ENCODE results near the gene DYNC1LI1. TPM values are rescaled to one million over a fixed set of nuclear protein-coding genes. Genes with fewer than 3 reads are reported as not detected.

The DYNC1LI1 gene
- total and polyA plus RNA-seq, 4 donors: 9.2 to 21.1 (median 13.6) TPM

- H3K27me3 ChIP-seq (ENCODE audit: control insufficient read depth in 4 of 4, insufficient read depth in 4 of 4, low read length in 3 of 4): no peaks in the 10 kb centered on the region
- H3K4me1 ChIP-seq (ENCODE audit: control insufficient read depth in 4 of 4, insufficient read depth in 4 of 4, low read length in 3 of 4): no peaks in the 10 kb centered on the region
- no peaks in the 10 kb centered on the region for H3K36me3 ChIP-seq (ENCODE audit: control insufficient read depth in 4 of 4, insufficient read depth in 3 of 4, low read depth in 1 of 4, low read length in 3 of 4)
- DNase-seq (ENCODE audit: low spot score): no peak
- H3K27ac ChIP-seq (ENCODE audit: low read depth in 1 of 2, low read length in 2 of 2): no peak overlapping the region
- no peaks in the 10 kb centered on the region for H3K9me3 ChIP-seq (ENCODE audit: control insufficient read depth in 4 of 4, low read length in 3 of 4)
- no peak for TF ChIP-seq GABPA (IDR thresholded peaks at IDR 0.05 in 1 of 2, conservative IDR thresholded peaks at IDR 0.05 in 1 of 2)
- TF ChIP-seq CTCF (IDR thresholded peaks at IDR 0.05; ENCODE audit: low read depth, low read length, missing input control): no peak
- TF ChIP-seq SP1 (IDR thresholded peaks at IDR 0.05): no peak
- no peak for TF ChIP-seq NR2F2 (IDR thresholded peaks at IDR 0.05)
- TF ChIP-seq HNF4G (IDR thresholded peaks at IDR 0.05): no peak
- no peak for TF ChIP-seq FOXA1 (IDR thresholded peaks at IDR 0.05)
- TF ChIP-seq TAF1 (conservative IDR thresholded peaks at IDR 0.05): no peak
- no peak for TF ChIP-seq REST (IDR thresholded peaks at IDR 0.05)
- TF ChIP-seq YY1 (IDR thresholded peaks at IDR 0.05): no peak
- TF ChIP-seq HNF4A (conservative IDR thresholded peaks at IDR 0.05): no peak
- no peak for TF ChIP-seq ATF3 (IDR thresholded peaks at IDR 0.05)
- no peak for TF ChIP-seq JUND (IDR thresholded peaks at IDR 0.05)
- TF ChIP-seq ZBTB33 (IDR thresholded peaks at IDR 0.05): no peak
- no peak for TF ChIP-seq MAX (IDR thresholded peaks at IDR 0.05)
- H3K4me3 ChIP-seq (ENCODE audit: low read depth in 1 of 3, low read length in 3 of 3): no peak overlapping the region
- H3K9ac ChIP-seq (ENCODE audit: low read depth in 1 of 2, low read length in 2 of 2): no peak overlapping the region
Observed at GRCh38 chr3:32619395-32619794, 48.7 kb upstream of the DYNC1LI1 start.

- H3K27me3 ChIP-seq (ENCODE audit: control insufficient read depth in 4 of 4, insufficient read depth in 4 of 4, low read length in 3 of 4): no peaks in the 10 kb centered on the region
- H3K9me3 ChIP-seq (ENCODE audit: control insufficient read depth in 4 of 4, low read length in 3 of 4): no peaks in the 10 kb centered on the region
- 93% methylated on average over 14 of the region's 14 CpGs for WGBS
- no peak overlapping the region for H3K4me3 ChIP-seq (ENCODE audit: low read depth in 1 of 3, low read length in 3 of 3)
- H3K9ac ChIP-seq (ENCODE audit: low read depth in 1 of 2, low read length in 2 of 2): no peak overlapping the region
- H3K4me1 ChIP-seq (ENCODE audit: control insufficient read depth in 4 of 4, insufficient read depth in 4 of 4, low read length in 3 of 4): no peaks in the 10 kb centered on the region
- no peak for DNase-seq (ENCODE audit: low spot score)
- no peaks in the 10 kb centered on the region for H3K36me3 ChIP-seq (ENCODE audit: control insufficient read depth in 4 of 4, insufficient read depth in 3 of 4, low read depth in 1 of 4, low read length in 3 of 4)
- no peak overlapping the region for H3K27ac ChIP-seq (ENCODE audit: low read depth in 1 of 2, low read length in 2 of 2)
- no peak for TF ChIP-seq HNF4A (conservative IDR thresholded peaks at IDR 0.05)
- no peak for TF ChIP-seq EGR1 (IDR thresholded peaks at IDR 0.05; ENCODE audit: low read depth in 2 of 2)
- TF ChIP-seq CTCF (IDR thresholded peaks at IDR 0.05; ENCODE audit: low read depth, low read length, missing input control): no peak
- TF ChIP-seq ZBTB33 (IDR thresholded peaks at IDR 0.05): no peak
- TF ChIP-seq FOXA2 (IDR thresholded peaks at IDR 0.05): no peak
- no peak for TF ChIP-seq JUND (IDR thresholded peaks at IDR 0.05)
- TF ChIP-seq HNF4G (IDR thresholded peaks at IDR 0.05): no peak
- no peak for TF ChIP-seq MAX (IDR thresholded peaks at IDR 0.05)
- TF ChIP-seq ATF3 (IDR thresholded peaks at IDR 0.05): no peak
- no peak for TF ChIP-seq NR2F2 (IDR thresholded peaks at IDR 0.05)
- no peak for TF ChIP-seq RAD21 (IDR thresholded peaks at IDR 0.05)
Observed at GRCh38 chr3:32616267-32616962, 45.8 kb upstream of the DYNC1LI1 start.
